Skeletal muscle tissue (tissue), 4 donors: ENCODE data around the gene JCAD. TPM values are rescaled to one million over a fixed set of nuclear protein-coding genes. Genes with fewer than 3 reads are reported as not detected.

ENCODE experiments used
- H3K27ac ChIP-seq: one replicate; pipeline ENCODE4 v1.7.0; 2013; ENCODE audit warnings: mild to moderate bottlenecking, low read depth, low read length, inconsistent platforms
- H3K27me3 ChIP-seq, 3 donors: one replicate each; pipeline ENCODE4 v1.7.0; 2013; ENCODE audit warnings: low read length in 3 of 3; ENCODE audit not compliant: control insufficient read depth in 3 of 3, insufficient read depth in 3 of 3
- H3K36me3 ChIP-seq, 3 donors: one replicate each; pipeline ENCODE4 v1.7.0; 2013; ENCODE audit warnings: low read length in 3 of 3; ENCODE audit not compliant: control insufficient read depth in 3 of 3, insufficient read depth in 3 of 3
- H3K4me1 ChIP-seq, 3 donors: one replicate each; pipeline ENCODE4 v1.7.0; 2013; ENCODE audit warnings: low read length in 3 of 3, mild to moderate bottlenecking in 3 of 3; ENCODE audit not compliant: control insufficient read depth in 3 of 3, insufficient read depth in 3 of 3
- H3K4me3 ChIP-seq, 3 donors: one replicate each; pipeline ENCODE4 v1.7.0; 2013; ENCODE audit warnings: low read length in 3 of 3
- H3K9ac ChIP-seq, 3 donors: one replicate each; pipeline ENCODE4 v1.7.0; 2013; ENCODE audit warnings: low read length in 3 of 3, mild to moderate bottlenecking in 3 of 3, moderate library complexity in 2 of 3, low read depth in 1 of 3
- H3K9me3 ChIP-seq, 3 donors: one replicate each; pipeline ENCODE4 v1.7.0; 2013; ENCODE audit warnings: low read length in 3 of 3; ENCODE audit not compliant: control insufficient read depth in 3 of 3
- total RNA-seq: library from RNA; depleted of rRNA; stranded (reverse); fragments of >200 nt; gene quantifications from one replicate; pipeline ENCODE4 v1.2.3, GENCODE V29; 2014
- donor health status: Osteomylitis.

Gene JCAD
- total RNA-seq, 1 donor from 2014 or later = 19.8 TPM

- peaks cover 3 to 7% (median 6%) of the 10 kb centered on the region in 3 donors for H3K4me1 ChIP-seq
- H3K27ac ChIP-seq = no peak overlapping the region
Measured at GRCh38 chr10:30048768-30049517, 10.4 kb downstream of the JCAD start.

GRCh38 chr10:30047924-30048531 is 11.4 kb downstream of the JCAD start:
- H3K9ac ChIP-seq = no peak overlapping the region
- H3K27me3 ChIP-seq = peaks cover 0 to 2% (median 0%) of the 10 kb centered on the region in 3 donors
- no peaks in the 10 kb centered on the region for H3K36me3 ChIP-seq
- H3K9me3 ChIP-seq = no peaks in the 10 kb centered on the region
- H3K4me1 ChIP-seq = peaks cover 5 to 7% (median 6%) of the 10 kb centered on the region in 3 donors
- no peak overlapping the region for H3K27ac ChIP-seq
- no peak overlapping the region for H3K4me3 ChIP-seq

More at GRCh38 chr10:30048768-30049517, 10.4 kb downstream of the JCAD start:
- H3K9ac ChIP-seq = no peak overlapping the region
- H3K9me3 ChIP-seq = no peaks in the 10 kb centered on the region
- peaks cover 0 to 2% (median 0%) of the 10 kb centered on the region in 3 donors for H3K27me3 ChIP-seq
- no peak overlapping the region for H3K4me3 ChIP-seq
- H3K36me3 ChIP-seq = no peaks in the 10 kb centered on the region

- no peaks in the 10 kb centered on the region for H3K36me3 ChIP-seq
- H3K4me3 ChIP-seq = no peak overlapping the region
- no peaks in the 10 kb centered on the region for H3K9me3 ChIP-seq
- H3K27me3 ChIP-seq = peaks cover 0 to 3% (median 0%) of the 10 kb centered on the region in 3 donors
- peaks cover 5 to 11% (median 6%) of the 10 kb centered on the region in 3 donors for H3K4me1 ChIP-seq
- H3K9ac ChIP-seq = no peak overlapping the region
- no peak overlapping the region for H3K27ac ChIP-seq
Measured at GRCh38 chr10:30047430-30047829, 12.0 kb downstream of the JCAD start.

DNA sequence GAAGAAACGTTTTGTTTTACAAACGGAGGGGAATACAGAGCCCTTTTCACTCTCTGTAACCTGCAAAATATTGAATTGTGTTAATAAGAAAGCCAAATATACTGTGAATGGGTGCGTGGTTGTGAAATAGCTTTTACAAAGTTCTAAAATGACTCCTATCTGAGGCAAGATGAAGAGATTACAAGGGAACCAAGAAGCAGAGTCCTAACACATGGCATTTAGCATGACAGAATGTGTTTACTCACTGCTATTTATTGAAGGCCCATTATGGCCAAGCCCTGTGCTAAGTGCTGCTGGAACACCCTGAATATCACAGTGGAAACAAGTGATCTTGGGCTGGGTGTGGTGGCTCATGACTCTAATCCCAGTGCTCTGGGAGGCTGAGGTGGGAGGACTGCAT is 12.9 kb downstream of the JCAD start:
- Histone ChIP-seq H3K9ac (no peak overlapping the region), H3K4me3 (no peak overlapping the region), H3K27me3 (peaks cover 0 to 5% (median 0%) of the 10 kb centered on the region in 3 donors), H3K9me3 (no peaks in the 10 kb centered on the region), H3K4me1 (peaks cover 5 to 13% (median 6%) of the 10 kb centered on the region in 3 donors), H3K36me3 (no peaks in the 10 kb centered on the region), H3K27ac (no peak overlapping the region)

DNA sequence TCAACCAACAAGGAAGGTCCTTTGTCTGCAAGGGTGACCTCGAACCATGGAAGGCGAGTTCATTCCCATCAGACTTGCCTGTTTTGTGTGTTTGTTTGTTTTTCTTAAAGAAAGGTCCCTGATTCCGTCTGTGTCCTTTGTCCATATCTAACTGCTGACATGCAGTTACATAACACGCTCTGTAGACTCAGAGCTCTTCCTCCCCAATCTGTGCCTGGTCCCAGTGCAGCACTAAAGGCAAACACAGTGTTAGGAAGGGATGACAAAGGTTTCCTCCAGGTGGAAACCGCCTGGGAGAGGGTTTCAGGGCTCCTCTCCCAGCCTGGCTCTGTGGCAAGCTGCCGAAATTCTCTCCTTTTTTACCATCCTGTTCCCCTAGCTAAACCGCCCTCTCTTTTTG is 13.4 kb downstream of the JCAD start:
- Histone ChIP-seq H3K36me3 (no peaks in the 10 kb centered on the region), H3K4me3 (no peak overlapping the region), H3K27ac (no peak overlapping the region), H3K4me1 (peaks cover 6 to 13% (median 7%) of the 10 kb centered on the region in 3 donors), H3K9ac (no peak overlapping the region), H3K27me3 (peaks cover 0 to 5% (median 0%) of the 10 kb centered on the region in 3 donors), H3K9me3 (no peaks in the 10 kb centered on the region)

GRCh38 chr10:30043476-30044270 is 15.7 kb downstream of the JCAD start:
- Histone ChIP-seq H3K27me3 (peaks cover 0 to 5% (median 0%) of the 10 kb centered on the region in 3 donors), H3K36me3 (no peaks in the 10 kb centered on the region), H3K4me1 (peaks cover 3 to 24% (median 18%) of the 10 kb centered on the region in 3 donors), H3K4me3 (no peak overlapping the region), H3K27ac (no peak overlapping the region), H3K9me3 (no peaks in the 10 kb centered on the region), H3K9ac (peak overlapping the region in 1 of 3 donors; percentile 40)

DNA sequence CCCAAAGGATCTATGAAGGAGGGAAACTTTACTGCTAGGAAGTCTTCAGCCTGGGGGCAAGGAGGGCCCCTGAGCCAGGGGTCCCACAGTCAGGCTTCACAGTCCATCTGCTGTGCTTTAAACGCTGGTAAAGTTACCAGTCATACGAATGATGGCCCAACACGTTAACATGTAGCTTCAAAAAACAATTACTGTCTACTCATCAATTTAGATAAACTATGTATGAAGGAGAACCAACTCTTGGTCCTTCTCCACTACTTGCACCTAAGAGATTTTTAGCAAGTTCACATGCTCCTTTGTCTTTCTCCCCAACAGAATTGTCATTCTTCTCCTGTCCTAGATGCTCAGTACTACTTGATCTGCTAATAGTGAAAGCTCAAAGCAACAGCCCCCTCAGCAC is 16.6 kb downstream of the JCAD start:
- H3K27ac ChIP-seq = no peak overlapping the region
- no peak overlapping the region for H3K9ac ChIP-seq
- H3K4me1 ChIP-seq = peaks cover 3 to 25% (median 16%) of the 10 kb centered on the region in 3 donors

DNA sequence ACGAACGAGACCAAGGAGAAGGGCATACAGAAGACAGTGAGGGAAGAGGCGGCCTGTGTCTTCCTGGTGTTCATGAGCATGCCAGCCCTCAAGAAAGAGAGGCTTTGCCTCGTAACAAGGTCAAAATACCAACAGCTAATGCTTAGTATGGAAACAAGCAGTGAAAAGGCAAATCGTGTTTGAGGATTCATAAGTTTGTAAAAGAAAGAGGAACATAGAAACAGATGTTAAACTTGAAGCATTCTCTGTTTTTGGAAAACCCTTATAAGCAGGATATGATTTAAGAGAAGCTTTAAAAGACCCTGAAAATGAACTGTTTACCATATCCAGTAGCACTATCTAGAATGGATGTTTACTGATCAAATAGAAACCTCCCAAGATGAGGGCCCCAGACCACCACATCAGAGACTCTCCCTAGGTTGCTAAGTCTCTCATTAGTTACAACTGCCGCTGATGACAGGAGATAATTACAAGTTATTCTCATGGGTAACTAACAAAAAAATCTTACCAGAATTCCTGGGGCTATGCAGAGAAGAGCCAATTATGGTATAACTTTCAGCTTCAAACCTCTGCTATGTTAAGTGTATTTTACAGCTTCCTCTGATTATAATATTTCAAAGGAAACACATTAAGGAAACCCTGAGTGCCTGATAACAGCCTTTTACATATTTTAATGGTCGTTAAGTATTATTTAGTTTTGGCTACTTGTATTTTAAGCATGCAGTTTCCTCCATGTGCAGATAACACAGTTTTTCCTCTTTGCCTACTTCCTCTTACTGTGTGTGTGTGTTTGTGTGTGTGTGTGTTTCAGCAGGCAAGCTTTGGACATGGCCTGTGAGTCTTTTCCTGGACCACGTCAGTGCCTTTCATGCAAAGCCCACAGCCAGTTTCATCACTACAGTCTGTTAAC is 17.9 kb downstream of the JCAD start:
- Histone ChIP-seq H3K4me1 (peaks cover 7 to 22% (median 12%) of the 10 kb centered on the region in 3 donors), H3K27me3 (peaks cover 0 to 3% (median 0%) of the 10 kb centered on the region in 3 donors), H3K4me3 (no peak overlapping the region), H3K9ac (no peak overlapping the region), H3K27ac (peak overlapping the region; percentile 59), H3K36me3 (no peaks in the 10 kb centered on the region), H3K9me3 (no peaks in the 10 kb centered on the region)

More for the DNA sequence above, 16.6 kb downstream of the JCAD start:
- H3K27me3 ChIP-seq = peaks cover 0 to 3% (median 0%) of the 10 kb centered on the region in 3 donors
- no peaks in the 10 kb centered on the region for H3K9me3 ChIP-seq
- no peak overlapping the region for H3K4me3 ChIP-seq
- H3K36me3 ChIP-seq = no peaks in the 10 kb centered on the region

DNA sequence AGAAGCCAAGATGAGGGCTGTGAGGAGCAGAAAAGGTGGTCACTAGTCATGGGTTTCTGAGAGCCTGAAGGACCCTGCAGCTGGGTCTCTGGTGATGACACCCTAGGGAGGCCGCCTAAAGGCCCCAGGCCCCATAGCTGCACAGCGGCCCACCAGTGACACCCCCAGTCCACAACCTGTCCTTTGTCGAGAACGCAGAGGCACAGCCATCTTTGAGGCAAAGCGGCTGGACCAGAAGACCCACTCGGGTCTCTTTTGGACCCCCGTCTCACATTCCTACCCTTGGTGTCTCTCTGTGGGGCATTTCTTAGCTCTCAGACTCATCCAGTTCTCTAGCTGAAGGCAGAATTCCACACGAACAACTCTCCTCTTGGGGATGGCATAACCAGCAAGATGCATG is 18.8 kb downstream of the JCAD start:
- H3K9me3 ChIP-seq = no peaks in the 10 kb centered on the region
- no peaks in the 10 kb centered on the region for H3K36me3 ChIP-seq
- peaks cover 0 to 3% (median 0%) of the 10 kb centered on the region in 3 donors for H3K27me3 ChIP-seq
- H3K27ac ChIP-seq = no peak overlapping the region
- no peak overlapping the region for H3K9ac ChIP-seq
- H3K4me3 ChIP-seq = no peak overlapping the region
- peaks cover 7 to 22% (median 12%) of the 10 kb centered on the region in 3 donors for H3K4me1 ChIP-seq
